HG03565 (cell line): Measurements from ENCODE around the gene SMCO2.
A peak's percentile ranks its signal among the peaks of the same experiment; 100 is the strongest.

Experiments
- ATAC-seq: cut with Tn5 transposase; IDR thresholded peaks from one replicate; pipeline ENCODE4 v1.9.1; 2021; ENCODE audit warnings: mild to moderate bottlenecking, moderate library complexity; ENCODE audit not compliant: unreplicated experiment

SMCO2 gene

DNA sequence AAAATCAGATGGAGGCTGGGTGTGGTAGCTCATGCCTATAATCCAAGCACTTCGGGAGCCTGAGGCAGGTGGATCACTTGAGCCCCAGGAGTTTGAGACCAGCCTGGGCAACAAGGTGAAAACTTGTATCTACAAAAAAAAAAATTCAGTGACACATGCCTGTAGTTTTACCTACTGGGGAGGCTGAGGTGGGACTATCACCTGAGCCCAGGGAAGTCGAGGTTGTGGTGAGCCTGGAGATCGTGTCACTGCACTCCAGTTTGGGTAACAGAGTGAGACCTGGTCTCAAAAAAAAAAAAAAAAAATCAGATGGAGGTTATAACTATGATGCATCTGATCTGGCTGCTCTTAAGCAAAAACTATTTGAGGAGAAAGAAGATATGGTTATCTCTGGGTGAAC lies 50.9 kb downstream of the SMCO2 start:
- no peak for ATAC-seq

DNA sequence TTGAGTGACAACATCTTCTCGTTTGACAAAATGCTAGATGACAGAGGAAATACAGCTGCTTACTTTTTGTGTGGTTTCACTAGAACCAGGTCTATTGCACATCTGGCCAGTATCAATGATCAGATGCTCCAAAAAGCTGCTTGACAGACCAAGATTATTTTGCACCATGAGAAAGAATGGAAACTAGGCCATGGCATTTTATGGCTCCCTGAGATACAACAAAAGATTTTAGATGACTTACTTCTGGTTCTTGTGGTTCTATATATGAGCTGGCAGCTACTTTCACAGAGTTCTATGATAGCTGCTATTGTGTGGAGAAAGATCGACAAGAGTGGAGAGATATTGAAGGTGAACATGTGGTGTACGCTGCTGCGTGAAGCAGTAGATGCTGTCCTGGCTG lies 51.6 kb downstream of the SMCO2 start:
- ATAC-seq = peak; percentile 94

DNA sequence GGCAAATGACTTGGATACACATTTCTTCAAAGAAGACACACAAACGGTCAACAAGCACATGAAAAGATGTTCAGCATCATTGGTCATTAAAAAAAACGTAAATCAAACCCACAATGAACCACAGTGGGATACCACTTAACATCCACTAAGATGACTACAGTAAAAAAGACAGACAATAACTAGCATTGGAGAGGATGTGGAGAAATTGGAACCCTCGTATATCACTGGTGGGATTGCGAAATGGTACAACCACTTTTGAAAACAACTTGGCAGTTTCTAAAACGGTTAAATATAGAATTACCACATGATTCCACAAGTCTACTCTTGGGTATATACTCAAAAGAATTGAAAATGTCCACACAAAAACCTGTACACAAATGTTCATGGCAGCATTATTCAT lies 52.2 kb downstream of the SMCO2 start:
- ATAC-seq = no peak

DNA sequence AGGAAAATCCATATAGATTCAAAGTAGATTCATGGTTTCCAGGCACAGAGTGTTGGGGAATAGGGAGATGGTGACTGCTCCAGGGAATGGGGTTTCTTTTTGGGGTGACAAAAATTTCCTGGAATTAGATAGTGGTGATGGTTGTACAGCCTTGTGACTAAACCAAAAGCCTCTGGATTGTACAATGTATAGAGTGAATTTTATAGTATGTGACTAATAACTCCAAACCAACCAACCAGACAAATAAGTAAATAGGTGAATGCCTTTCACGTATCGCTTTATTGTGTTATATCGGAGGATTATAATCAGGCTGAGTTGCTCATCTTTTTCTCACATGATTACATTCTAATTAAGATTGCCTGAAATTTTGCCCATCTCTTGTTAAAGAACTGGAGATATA lies 52.8 kb downstream of the SMCO2 start:
- no peak for ATAC-seq

DNA sequence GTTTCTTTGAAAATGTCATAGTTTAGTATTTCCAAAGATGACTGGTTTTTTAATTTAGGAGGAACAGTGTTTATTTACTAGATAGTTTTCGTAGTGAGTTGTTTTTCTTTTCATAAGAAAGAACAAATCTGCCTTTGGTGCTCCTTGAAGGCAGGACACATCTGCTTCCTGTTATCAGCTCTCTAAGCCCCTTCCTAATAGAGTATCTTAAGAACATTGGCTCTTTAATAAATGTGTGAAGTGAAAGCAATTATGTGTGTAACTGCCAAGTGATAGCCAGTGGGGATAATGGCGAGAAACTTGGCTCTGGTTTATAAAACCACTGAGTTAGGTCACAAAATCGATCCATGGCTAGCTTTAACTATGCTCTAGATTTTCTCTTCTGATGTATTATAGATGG lies 54.0 kb downstream of the SMCO2 start:
- ATAC-seq = no peak

DNA sequence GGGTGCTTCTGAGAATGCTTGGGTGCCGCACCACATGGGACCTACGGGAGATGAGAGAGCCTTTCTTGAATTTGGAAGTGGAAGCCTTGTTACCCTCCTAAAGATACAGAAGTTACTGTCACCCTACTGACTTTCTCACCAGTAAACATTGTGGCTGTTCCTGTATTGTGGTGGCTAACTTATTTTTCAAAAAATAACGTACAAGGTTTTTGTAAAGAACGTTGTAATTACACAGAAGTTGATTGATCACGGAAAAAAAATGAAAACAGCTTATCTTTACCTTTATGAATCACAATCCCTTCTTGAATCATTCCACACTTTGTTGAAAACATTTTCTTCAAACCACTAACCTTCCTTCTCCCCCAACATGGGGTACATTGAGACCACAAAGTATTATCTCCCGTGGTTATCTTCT lies 55.5 kb downstream of the SMCO2 start:
- no peak for ATAC-seq

DNA sequence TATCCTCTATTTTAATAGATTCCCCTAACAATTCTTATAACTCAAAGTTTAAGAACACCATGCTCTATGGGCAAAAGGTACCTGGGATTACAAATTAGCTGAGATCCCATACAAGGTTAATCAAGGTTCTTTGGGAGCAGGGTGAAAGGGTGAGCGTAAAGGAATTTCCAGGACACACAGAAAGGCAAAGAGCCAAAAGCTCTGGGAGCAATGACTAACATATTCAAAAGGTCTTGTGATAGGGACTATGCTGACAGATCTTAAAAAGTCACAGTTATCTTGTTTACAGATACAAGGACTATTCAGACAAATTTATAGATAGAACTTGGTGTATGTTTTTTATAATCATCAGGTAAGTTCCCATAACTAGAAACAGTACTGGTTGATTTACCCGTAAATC lies 58.0 kb downstream of the SMCO2 start:
- ATAC-seq = no peak

DNA sequence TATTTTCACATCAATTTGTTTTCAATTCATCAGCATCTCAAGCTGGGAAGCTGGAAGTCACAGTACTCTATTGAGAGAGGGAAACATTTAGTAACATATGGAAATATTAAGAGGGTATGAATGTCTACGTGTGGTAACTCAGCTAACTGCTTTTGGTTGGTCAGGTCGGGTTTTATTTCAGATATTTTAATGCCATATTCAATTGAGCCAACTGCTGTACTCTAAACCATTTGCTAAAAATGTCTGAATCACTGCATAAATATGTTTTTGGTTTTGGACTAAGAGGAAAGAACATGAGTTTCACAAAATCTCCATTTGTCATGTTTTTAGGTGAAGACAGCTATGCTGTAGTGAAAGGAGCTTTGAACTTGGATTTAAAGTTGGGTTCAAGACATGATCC lies 58.6 kb downstream of the SMCO2 start:
- ATAC-seq = no peak

DNA sequence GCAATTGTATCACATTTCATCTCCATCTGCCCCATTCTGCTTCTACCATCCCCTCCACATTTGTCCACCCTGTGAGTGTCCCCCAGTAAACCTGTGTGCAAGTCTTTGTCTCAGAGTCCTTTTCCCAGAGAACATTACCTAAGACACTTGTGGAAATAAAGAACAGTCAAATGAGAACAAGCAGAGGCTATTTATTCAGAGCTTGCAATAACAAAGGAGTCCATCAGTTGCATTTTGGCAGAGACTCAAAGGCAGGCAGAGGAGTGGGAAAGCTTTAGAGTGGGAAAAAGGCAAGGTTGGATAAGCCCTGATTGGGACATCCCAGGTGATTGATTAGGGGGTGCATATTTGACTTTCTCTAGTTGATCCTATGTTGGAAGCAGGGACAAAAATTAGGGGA lies 59.2 kb downstream of the SMCO2 start:
- no peak for ATAC-seq

DNA sequence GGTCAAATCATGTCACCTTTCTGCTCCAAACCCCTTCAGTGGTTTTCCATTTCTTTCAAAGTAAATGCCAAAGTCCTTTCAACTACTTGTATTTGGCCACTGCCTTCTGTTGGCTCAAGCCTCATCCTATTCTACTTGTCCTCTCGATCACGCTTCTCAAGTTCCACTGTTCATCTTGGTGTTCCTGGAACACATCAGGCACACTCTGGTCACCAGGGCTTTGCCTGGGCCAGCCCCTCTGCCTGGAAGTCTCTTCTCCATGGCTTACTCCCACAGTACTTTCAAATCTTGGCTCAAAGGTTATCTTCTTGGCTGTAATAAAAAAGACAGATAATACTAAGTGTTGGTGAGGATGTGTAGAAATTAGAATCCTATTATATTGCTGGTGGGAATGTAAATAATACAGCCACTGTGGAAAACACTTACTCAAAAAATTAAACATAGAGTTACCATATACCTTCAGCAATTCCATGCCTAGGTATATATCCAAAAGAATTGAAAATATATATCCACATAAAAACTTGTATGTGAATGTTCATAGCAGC lies 60.2 kb downstream of the SMCO2 start:
- ATAC-seq = no peak

DNA sequence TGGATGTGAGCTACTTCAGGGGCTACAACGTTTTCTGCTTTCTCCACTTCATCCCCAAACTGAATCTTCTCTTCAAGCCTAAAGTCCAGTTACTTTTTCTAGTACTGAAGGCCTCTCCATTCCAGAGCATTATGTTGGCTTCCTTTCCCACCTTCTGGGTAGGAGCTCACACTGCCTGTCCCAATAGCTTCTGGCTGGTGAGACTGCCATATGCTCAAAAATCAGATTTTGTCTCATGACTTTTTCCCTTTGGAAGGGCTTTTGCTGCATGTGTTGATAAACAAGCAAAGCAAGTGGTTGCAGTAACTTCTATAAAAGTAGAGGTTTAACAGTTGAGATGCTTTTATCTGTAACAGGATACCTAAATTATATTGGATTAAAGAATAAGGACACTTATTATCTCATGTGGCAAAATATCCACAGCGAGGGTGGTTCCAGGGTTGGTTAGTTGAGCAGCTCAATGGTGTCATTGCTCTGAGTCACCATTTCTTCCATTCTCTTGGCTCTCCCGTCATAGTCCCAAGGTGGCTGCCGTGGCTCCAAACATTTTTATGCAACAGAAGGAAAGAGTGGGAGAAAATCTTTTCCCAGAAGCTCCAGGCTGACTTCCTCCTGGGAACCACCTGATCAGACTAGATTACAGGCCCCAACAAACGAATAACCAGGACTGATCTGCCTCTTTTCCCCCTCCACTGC lies 62.3 kb downstream of the SMCO2 start:
- no peak for ATAC-seq

DNA sequence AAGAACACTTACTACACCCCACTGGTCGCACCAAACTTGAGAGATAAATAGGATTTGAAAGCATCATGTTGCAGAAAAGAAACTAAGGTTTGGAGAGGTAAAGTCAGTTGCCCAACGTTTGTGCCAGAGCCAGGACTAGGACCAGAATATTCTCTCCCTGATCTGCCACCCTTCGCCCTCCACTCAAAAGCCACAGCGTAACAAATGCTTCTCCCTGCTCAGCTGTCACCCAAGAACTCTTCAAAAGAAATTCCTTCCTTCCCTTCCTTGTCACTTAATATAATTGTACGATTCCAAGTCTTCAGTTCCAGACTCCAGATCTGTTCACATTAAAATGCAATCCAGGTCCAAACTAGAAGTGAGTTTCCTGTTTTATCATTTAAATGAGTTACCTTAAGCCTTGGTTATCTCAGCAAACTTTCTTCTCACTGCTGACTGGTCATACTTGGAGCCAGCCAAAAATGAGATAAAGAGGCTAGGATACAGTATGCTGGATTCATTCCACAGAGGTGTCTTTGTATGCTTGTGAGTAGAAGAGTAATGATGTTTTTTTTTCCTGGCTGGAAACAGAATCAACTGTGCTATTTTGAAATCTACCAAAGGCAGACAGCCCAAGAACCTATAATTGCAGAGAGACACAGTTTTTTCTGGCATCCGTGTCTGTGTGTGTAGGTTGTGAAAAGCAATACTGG lies 64.6 kb downstream of the SMCO2 start:
- no peak for ATAC-seq

DNA sequence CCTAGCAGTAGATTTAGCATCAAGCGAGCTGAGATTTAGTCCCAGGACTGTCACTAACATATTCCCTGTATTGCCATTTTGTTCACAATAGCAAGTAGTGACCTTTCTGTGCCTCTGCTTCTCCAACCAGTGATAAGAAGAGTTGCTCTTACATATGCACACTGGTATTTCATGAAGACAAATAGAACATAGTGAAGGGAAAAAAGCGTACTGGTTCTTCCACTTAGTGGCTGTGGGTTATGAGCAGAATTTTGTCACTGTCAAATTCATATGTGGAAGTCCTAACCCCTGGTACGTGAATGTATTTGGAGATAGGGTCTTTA lies 65.1 kb downstream of the SMCO2 start:
- no peak for ATAC-seq

DNA sequence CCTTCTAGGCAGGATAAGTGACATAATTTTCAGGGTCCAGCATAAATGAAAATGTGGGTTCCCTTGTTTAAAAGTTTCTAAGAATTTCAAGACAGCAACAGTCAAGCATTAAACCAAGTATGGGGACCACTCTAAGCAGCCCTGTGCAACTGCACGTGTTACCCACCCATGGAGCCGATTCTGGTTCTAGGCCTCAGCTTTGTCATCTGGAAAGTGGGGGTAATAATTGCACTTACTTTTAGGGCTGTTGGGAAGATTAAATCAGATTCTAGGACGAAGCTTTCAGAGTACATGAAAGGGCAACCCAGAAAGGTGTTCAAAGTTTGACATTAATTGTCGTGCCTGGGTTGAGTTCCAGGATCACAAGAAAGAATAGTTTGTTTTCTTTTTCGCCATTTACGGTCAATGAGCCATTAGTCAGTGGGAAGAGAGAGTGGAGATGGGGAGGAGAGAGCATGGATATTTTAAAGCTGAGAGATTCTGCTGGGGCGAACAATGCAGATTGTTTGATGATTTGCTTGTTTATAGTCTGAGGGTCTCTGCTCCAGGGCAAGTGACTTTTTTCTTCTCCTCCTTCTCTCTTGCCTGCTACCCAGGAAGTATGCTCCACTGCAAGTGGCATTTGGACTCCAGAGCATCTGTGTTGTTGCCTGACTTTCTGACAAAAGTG lies 66.8 kb downstream of the SMCO2 start:
- ATAC-seq = no peak

DNA sequence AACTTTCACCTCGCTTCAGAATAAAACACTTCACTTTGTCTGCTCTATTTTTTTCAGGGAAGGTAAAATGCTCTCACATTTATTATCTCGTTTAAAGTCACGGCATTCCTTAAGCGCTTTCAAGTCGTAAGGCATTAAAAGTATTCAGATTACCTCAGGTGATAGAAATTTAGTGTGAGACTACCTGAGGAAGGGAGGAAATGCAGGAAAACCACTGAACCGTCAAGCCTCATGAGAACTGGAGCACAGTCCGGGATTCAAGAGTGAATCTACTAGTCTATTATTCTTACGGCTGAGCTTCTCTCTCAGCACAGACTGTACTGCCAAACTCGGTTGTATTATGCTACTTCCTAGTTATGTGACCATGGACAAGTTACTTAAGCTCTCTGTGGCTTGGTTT lies 69.1 kb downstream of the SMCO2 start:
- no peak for ATAC-seq

DNA sequence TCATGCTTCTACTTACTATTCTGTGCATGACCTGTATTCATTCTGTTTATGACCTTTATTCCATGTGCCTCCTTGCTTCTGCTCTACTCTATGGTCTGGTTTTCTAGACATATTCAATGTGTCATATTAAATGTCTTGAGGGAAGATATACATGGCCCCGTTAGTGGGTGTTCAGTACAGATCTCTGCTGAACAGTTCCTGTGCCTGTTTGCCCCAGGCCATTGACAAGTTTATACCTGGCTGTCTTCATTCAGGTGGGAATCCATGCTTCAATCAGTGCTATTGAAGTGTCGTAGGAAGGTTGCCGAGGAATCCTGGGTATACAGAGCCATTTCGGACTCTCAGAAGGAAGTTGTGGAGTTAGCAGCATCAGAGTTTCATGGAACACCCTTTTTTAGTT lies 70.1 kb downstream of the SMCO2 start:
- ATAC-seq = no peak

DNA sequence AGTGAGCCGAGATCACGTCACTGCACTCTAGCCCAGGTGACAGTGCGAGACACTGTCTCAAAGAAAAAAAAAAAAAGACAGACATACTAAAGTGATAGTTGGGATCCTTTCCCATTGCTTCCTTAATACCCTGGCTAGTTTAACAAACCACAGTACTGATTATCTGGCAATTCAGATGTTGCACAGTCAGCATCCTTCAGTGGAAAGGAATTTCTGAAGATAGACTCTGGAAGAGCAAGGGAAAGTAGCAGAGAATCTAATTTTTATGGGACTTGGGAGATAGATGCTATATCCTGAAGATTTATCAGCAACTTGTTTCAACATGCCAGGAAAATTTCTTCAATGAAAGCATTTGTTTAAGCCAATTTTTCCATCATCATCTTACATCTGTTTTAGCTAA lies 71.0 kb downstream of the SMCO2 start:
- no peak for ATAC-seq

DNA sequence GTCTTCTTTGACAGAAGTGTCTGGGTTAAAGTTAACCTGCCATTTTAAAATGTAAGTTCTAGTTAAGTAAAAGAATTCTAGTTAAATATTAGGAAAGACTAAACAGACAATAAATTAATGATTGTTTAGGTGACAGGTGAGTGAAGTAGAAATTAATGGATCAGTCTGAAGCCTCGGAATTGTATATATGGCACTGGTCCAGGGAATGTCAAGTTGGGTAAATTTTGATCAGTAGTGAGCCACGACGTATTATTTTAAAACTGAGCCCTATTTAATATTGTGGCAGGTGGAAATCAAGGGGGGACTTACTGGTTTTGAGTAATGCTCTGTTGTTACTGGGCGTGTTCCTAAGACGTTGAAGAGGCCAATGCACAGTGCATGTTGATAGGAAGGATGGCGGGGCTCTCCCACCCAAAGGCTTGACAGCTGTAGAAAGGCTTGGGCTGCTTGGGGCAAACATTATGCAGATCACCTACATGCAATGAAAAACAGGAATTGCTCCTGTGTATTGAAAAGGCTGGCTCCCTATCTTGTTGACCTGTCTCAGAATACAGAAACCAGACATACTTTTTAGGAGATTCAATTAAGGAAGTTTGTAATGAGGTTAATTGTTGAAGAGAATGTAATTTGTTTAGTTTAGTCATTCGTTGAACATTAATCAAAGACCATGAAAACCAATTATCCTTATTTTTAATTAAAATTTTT lies 71.6 kb downstream of the SMCO2 start:
- no peak for ATAC-seq

DNA sequence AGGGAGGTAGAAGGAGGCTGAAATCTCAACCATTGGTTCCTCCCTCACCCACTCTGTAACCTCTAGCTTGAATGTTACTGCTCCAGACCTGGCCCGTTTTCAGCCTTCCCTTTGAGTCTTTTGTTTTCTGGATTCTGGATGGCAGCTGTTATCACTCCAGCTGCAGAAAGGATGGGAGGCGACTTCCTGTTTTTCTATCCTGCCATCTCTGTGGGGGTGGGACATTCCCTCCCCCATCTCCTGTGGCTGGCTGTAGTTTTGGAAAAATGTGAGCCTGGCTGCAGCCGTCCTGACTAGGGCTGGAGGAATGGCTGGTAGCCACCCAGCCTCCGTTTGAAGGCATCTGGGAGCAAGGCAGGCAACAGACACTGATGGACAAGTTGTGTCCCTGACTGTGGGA lies 74.5 kb downstream of the SMCO2 start:
- ATAC-seq = no peak

DNA sequence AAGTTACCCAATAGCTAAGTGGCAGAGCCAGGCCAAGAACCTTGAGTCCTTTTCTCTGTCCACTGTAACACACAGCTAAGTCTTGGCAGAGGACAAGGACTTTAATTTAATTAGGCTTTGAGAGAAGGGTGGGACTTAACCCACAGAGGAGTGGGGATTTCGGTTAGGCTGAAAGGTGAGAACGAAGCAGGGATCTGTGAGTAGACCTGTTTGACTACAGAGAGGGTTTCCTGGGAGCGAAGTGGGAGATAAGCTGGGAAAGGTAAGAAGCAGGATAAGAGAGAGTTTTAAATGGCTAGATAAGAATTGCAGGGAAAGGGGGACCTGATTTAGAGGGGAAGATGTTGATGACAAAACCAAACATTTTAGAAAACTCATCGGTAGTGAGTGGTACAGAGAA lies 75.4 kb downstream of the SMCO2 start:
- ATAC-seq = no peak

DNA sequence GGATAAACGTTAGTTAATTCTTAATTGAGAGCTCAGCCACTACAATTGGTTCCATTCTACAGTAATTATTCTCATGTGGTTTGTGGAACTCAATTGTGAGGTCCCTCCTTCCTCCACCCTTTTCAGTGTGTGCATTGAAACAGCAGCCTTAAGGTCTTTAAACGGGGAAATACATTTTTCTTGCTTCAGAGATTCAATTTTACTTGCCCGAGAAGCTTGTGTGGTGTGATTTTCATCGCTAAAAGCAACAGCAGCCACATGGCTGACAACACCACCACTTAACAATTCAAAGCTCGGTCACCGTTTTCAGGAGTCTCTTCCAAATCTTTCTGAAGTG lies 76.7 kb downstream of the SMCO2 start:
- peak; percentile 9 for ATAC-seq
